GM21723 (cell line): ENCODE results near the gene ABCC10.
"Not testable (repeated sequence)": the region's sequence is repeated elsewhere in the genome, so short reads cannot be mapped to it uniquely, and the experiment has no call there.

Source experiments
- ATAC-seq: cut with Tn5 transposase; IDR thresholded peaks from one replicate; pipeline ENCODE4 v1.9.1; 2021; ENCODE audit warnings: mild to moderate bottlenecking, moderate library complexity; ENCODE audit not compliant: unreplicated experiment

ABCC10 gene

DNA sequence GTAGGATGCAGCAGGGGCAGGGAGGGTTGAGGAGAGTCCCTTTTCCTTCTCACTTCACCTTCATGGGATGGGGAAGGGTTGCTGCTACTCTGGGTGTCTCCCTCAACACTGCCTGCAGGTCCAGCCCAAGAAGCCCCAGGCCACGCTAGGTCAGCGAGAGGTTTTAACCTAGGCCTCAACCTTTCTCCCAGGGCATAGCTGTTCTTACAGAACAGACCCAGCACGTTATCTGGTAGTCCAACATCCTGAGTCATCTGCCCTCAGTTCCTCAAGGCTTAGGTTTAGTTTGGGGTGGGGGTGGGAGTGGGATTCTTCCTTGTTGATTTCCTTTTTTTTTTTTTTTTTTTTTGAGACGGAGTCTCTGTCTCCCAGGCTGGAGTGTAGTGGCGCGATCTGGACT, 67.0 kb downstream of the ABCC10 start:
- ATAC-seq: no peak

DNA sequence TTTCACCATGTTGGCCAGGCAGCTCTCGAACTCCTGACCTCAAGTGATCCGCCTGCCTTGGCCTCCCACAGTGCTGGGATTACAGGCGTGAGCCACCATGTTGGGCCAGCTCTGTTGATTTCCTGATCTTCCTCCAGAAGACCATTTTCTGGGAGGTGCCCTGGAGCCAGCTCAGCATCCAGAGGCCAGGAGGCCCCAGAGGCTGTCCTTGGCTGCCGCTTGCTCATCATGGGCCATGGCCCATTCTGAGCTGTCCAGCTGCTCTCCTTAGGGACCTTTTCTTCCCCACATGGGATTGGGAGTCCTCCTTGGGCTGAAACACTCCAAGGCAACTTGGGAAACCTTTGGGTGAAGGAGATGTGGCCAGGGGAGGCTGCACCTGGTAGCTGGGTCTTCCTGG, 67.4 kb downstream of the ABCC10 start:
- ATAC-seq: no peak

DNA sequence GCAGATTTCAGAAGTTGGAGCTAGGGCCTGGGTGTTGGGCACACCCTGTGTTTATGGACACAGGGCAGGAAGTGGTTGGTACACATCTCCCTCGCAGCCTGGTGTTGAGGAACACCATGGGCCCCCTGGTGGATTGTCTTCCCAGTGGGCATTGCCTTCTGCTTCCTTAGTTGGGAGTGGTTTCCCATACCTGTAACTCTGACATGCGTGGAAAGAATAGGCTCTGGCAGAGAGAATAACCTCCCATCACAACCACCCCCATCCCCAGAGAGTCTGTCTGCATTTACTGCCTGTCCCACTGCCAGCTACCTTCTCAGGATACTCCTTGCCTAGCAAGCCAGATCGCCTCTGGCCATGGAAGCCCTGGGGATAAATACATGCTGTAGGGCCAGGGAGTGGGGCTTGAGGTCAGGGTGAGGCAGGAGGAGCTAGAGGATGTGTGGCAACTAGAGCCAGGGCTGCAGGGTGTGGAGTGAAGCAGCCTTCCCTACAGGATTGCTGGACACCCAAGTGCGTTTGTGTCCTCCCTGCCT, 68.1 kb downstream of the ABCC10 start:
- no peak for ATAC-seq

DNA sequence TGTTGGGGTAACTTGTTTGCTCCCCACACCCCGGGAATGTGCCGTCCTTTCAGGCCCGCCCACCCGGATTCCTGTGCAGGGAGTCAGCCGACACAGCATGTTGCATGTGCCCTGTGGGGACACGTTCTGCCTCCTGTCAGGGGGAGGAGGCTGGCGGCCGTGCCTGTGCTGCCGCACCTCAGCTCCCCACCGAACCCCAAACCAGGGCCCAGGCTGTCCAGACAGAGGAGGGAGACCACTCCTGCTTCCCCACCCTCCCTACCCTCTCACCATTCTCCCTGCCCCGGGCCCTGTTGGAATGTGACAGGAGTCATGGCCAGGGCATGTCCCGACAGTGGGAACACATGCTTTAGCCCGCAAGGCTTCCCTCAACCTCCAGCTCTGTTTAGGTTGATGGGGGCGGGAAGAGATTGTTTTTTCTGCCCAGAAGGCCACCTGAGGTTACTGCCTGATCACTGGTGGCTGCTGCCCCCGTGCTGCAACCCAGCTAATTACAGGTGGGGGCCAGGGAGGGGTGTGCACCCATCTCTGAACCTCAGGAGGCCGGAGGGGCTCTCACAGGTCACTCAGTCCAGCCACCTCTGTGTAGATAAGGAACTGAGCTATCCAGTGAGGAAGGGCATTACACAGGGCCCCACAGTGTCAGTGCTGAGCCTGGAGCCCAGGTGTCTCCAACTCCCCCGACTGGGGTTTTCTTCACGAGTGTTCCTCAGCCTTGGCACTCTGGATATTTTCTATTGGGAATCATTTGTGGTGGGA, 69.2 kb downstream of the ABCC10 start:
- no peak for ATAC-seq

DNA sequence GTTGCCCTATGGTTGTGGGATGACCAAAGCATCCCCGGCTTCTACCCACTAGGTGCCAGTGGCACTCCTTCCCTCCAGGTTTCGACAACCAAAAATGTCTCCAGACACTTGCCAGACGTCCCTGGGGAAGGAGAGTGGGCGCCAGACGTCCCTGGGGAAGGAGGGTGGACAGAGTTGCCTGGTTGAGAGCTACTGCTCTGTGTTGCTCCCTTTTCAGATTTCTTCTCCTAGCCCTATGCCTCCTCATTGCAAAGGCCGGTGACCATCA, 69.7 kb downstream of the ABCC10 start:
- no peak for ATAC-seq

DNA sequence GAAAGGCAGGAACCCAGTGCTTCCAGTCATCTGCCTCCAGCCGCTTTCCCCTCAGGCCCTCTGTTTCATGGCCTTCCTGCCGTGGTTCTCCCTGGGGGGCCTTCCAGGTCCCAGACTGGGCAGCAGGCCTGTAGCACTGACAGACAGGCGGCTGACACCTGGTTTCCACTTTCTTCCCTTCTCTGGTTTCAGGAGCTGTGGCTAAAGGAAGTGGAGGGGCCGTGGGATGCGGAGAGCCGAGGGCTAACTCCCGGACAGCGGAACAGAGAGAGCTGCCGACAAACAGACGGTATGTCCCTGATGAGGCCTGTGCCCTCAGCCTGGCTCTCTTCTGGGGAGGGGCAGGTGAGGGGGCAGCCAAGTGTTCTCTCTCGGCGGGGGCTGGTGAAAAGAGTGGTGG, 70.3 kb downstream of the ABCC10 start:
- ATAC-seq: no peak

DNA sequence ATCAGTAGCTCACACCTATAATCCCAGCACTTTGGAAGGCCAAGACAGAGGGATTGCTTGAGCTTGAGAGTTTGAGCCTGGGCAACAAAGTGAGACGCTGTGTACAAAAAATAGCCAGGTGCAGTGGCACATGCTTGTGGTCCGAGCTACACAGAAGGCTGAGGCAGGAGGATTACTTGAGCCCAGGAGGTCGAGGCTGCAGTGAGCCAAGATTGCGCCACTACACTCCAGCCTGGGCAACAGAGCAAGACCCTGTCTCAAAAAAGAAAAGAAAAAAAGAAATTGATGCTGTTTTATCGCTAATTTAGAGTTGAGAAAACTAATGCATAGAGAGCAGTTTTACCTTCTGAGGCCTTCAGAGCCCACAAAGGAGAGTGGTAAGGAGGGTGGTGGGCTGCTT, 71.0 kb downstream of the ABCC10 start:
- ATAC-seq: not testable (repeated sequence)

DNA sequence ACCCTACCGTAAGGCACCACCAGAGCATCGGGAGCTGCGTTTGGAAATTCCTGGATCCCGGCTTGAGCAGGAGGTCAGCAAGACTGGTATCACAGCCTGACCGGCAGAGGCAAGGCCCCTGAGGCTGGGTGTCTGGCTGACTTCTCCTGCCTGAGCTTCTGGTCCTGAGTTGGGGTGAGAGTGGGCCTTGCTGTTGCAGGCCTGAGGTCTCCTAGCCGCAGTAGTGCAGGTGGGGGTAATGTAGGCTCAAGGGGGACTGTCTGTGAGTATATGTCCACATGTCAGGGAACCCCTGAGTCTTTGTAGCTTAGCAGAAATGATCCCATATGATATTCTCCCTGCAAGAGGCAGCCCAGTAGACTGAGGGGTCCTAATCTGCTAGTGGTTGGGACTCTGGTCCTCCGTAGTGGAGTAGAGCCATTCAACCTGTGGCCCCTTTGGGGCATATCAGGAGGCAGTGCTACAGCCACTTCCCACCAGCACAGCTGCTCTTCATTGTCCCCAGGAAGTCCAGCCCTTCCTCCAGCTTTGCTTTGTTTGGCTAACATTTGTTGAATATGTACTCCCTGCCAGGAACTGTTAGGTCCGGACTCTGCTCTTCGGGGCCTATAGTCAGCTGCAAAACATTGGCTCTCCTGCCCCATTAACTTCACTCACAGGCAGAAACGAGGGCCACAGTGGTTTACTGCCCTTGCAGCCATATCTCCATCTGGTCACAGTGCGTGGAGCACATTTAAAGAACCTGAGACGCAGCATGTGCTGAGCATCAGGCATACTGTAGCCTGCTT, 71.9 kb downstream of the ABCC10 start:
- ATAC-seq: no peak
